Coronary artery (tissue), 2 donors: ENCODE data around the gene SASH1.

Source experiments
- DNase-seq: peaks from one replicate; pipeline ENCODE4 v3.0.0-alpha.2; 2017; ENCODE audit warnings: low spot score
- H3K27ac ChIP-seq, 2 donors: fragments of 200-600 bp; sonication (generic); one replicate each; pipeline ENCODE4 v1.5.1; 2016 to 2019
- H3K4me3 ChIP-seq: fragments of 200-600 bp; sonication (generic); 2 replicates; pipeline ENCODE4 v1.5.1; 2016; ENCODE audit warnings: mild to moderate bottlenecking, moderate library complexity
- TF ChIP-seq, protein P1 (sequence below): fragments of 200-600 bp; sonication (generic); IDR thresholded peaks from one replicate; pipeline ENCODE4 v1.5.1; 2019; ENCODE audit warnings: antibody characterized with exemption

Gene SASH1

DNA sequence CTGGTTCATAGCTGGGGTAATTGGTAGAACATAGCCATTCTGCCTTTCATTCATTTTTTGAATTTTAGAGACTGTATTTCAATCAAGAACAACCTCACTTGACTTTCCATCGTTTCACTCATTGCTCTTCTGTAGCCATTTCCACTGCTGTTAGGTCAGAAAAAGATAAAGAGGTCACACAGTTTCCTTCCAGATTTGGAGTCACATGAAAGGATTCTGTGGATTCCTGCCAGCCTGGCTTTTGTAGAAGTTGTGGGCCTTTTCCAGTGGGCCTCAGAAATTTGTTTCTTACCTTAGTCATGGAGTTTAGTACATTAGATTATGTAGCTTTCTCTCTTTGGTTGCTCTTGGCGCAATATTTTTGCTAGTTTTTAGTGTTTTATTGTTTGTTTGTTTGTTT lies 157.8 kb downstream of the SASH1 start:
- Histone ChIP-seq H3K27ac (peak overlapping the region; percentile 92 to 96), H3K4me3 (no peak overlapping the region)
- DNase-seq = no peak
- TF ChIP-seq, protein P1, sequence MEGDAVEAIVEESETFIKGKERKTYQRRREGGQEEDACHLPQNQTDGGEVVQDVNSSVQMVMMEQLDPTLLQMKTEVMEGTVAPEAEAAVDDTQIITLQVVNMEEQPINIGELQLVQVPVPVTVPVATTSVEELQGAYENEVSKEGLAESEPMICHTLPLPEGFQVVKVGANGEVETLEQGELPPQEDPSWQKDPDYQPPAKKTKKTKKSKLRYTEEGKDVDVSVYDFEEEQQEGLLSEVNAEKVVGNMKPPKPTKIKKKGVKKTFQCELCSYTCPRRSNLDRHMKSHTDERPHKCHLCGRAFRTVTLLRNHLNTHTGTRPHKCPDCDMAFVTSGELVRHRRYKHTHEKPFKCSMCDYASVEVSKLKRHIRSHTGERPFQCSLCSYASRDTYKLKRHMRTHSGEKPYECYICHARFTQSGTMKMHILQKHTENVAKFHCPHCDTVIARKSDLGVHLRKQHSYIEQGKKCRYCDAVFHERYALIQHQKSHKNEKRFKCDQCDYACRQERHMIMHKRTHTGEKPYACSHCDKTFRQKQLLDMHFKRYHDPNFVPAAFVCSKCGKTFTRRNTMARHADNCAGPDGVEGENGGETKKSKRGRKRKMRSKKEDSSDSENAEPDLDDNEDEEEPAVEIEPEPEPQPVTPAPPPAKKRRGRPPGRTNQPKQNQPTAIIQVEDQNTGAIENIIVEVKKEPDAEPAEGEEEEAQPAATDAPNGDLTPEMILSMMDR = no peak

- TF ChIP-seq, protein P1 = no peak
- peak; percentile 89 for DNase-seq
- H3K4me3 ChIP-seq = peak overlapping the region; percentile 45
- H3K27ac ChIP-seq = peak overlapping the region; percentile 92 to 96
These were observed 158.5 kb downstream of the SASH1 start for GRCh38 chr6:148501178-148501590.

- peak overlapping the region; percentile 92 to 96 for H3K27ac ChIP-seq
- DNase-seq = no peak
- H3K4me3 ChIP-seq = peak overlapping the region; percentile 45
- TF ChIP-seq, protein P1 = no peak
These were observed 159.6 kb downstream of the SASH1 start for GRCh38 chr6:148502083-148502772.

- Histone ChIP-seq H3K4me3 (no peak overlapping the region), H3K27ac (peak overlapping the region; percentile 92 to 96)
- TF ChIP-seq, protein P1 = no peak
- DNase-seq = no peak
These were observed 160.1 kb downstream of the SASH1 start for GRCh38 chr6:148502773-148503135.

- TF ChIP-seq, protein P1 = no peak
- DNase-seq = no peak
- peak overlapping the region; percentile 34 to 92 for H3K27ac ChIP-seq
- H3K4me3 ChIP-seq = no peak overlapping the region
These were observed 161.1 kb downstream of the SASH1 start for GRCh38 chr6:148503703-148504102.

DNA sequence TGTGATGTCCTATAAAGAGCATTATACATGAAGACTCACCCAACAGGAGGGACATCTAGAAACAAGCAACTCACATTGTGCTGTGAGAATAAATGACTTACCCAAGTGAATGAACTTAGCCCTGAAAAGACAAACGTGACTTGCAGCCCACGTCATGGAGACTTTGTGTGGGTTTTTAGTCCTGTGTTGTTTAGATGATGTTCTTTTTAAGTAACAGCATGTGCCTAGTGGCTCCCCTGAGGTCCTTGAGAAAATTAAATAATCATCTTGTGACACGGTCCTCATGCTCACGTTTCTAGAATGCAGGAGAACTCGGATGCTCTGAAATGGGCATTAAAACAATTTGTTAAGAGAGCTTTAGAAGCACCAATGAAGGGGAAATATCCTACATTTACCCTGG lies 165.1 kb downstream of the SASH1 start:
- H3K27ac ChIP-seq = peak overlapping the region; percentile 86 to 92
- peak overlapping the region; percentile 80 for H3K4me3 ChIP-seq
- TF ChIP-seq, protein P1 = no peak
- no peak for DNase-seq

DNA sequence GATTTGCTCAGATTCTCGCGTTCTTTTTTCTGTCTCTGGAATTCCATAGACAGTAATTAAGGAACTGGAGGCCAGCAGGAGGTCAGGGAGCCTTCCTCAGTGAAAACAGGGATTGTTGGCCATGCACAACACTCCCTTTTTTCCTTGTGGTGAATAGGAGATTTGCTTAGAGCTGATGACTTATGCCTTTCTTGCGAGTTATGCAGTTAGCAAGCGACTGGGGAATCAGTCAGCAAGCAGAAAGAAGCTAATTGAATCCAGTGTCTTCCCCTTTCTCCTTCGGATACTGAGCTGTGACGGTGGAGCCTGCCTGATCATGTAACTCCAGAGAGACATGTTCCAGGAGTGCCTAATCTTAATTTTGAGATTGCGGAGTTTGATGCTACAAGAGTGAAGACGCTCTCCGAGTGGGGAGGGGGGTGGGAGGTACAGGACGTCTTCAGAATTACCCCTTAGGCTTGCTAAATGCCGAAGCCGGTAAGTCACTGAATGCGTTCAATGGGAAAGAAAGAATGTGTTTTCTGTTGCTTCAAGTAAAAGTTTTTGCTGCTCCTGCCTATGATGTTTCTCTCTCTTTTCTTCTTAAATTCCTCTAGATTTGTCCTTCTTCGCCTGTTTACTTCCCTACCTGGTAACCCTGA lies 165.9 kb downstream of the SASH1 start:
- H3K4me3 ChIP-seq = peak overlapping the region; percentile 80
- TF ChIP-seq, protein P1 = no peak
- peak overlapping the region; percentile 86 to 92 for H3K27ac ChIP-seq
- no peak for DNase-seq
